ENCODE results near the gene TSFM.

TSFM gene

GRCh38 chr12:57756406-57757341 is 25.9 kb upstream of the TSFM start (continued):
- TF ChIP-seq ZNF37A (tag by site-specific recombination; IDR thresholded peaks at IDR 0.05) (no peak), SCRT1 (tag by site-specific recombination; IDR thresholded peaks at IDR 0.05; ENCODE audit: borderline replicate concordance) (no peak), ZNF768 (tag by site-specific recombination; IDR thresholded peaks at IDR 0.05) (no peak), ZNF211 (tag by site-specific recombination; IDR thresholded peaks at IDR 0.05; ENCODE audit: low read depth) (no peak), ZNF394 (tag by site-specific recombination; IDR thresholded peaks at IDR 0.05; ENCODE audit: borderline replicate concordance) (0 out of 2 replicates have a peak, but pooled peaks have one; percentile 40), ZNF621 (tag by site-specific recombination; IDR thresholded peaks at IDR 0.05) (no peak), ZXDB (tag by site-specific recombination; IDR thresholded peaks at IDR 0.05) (no peak), RBAK (tag by site-specific recombination; IDR thresholded peaks at IDR 0.05) (no peak), ZNF335 (tag by site-specific recombination; conservative IDR thresholded peaks at IDR 0.05) (no peak), ZBTB48 (tag by site-specific recombination; IDR thresholded peaks at IDR 0.05) (no peak), PRDM2 (tag by site-specific recombination; IDR thresholded peaks at IDR 0.05; ENCODE audit: borderline replicate concordance) (no peak)

GRCh38 chr12:57757771-57758170 is 24.8 kb upstream of the TSFM start:
- H3K4me1 ChIP-seq (ENCODE audit: control insufficient read depth, insufficient read depth, low read length), result peaks cover 14% of the 10 kb centered on the region
- POLR2A ChIA-PET, result no interaction called here
- no peak overlapping the region for H3K4me3 ChIP-seq (ENCODE audit: low read depth, low read length)
- no peaks in the 10 kb centered on the region for H3K9me3 ChIP-seq (ENCODE audit: control insufficient read depth, insufficient read depth, low read depth, low read length)
- TF ChIP-seq TSHZ1 (tag by site-specific recombination; IDR thresholded peaks at IDR 0.05; ENCODE audit: borderline replicate concordance), result no peak
- TF ChIP-seq ZFP69B (tag by site-specific recombination; IDR thresholded peaks at IDR 0.05), result no peak
- TF ChIP-seq KLF1 (tag by site-specific recombination; IDR thresholded peaks at IDR 0.05), result no peak
- no peak for TF ChIP-seq ZNF747 (tag by site-specific recombination; IDR thresholded peaks at IDR 0.05)
- no peak for TF ChIP-seq ZNF621 (tag by site-specific recombination; IDR thresholded peaks at IDR 0.05)
- TF ChIP-seq ZNF239 (tag by site-specific recombination; IDR thresholded peaks at IDR 0.05), result no peak
- no peak for TF ChIP-seq ZNF555 (tag by site-specific recombination; conservative IDR thresholded peaks at IDR 0.05)
- CTCF ChIA-PET, result interaction anchor here (0.6 to 2.2 kb wide), 3 partner anchors 23 to 81 kb away, joined by 3 to 17 read pairs (median 7); partner anchors contain the start of gene TSFM
- H3K27ac ChIP-seq (ENCODE audit: extremely low read depth, low read depth, low read length), result no peak overlapping the region
- H3K36me3 ChIP-seq (ENCODE audit: control insufficient read depth in 2 of 2, insufficient read depth in 1 of 2, low read length in 2 of 2), result peaks cover 10 to 43% of the 10 kb centered on the region in 2 experiments

Measured in HEK293 (cell line).